Stimulated activated naive B cell treated with anti-CD40 and anti-IgM and Interleukin-4, amounts not matched to agents 10 μg/mL and 1 μg/mL and 100 μg/mL, for 72 hours (primary cell): ENCODE measurements around the gene TMEM269.
A peak's percentile ranks its signal among the peaks of the same experiment; 100 is the strongest.
"Not testable (repeated sequence)": the region's sequence is repeated elsewhere in the genome, so short reads cannot be mapped to it uniquely, and the experiment has no call there.

Experiments used
- ATAC-seq, 2 donors: fragments of 150-1000 bp; cut with Tn5 transposase; replicated peaks; 2 replicates each; pipeline ENCODE4 v1.10.0; 2021; ENCODE audit warnings: moderate library complexity in 1 of 2
- DNase-seq: peaks from one replicate; pipeline ENCODE4 v3.0.0; 2021
- H3K27ac Mint-ChIP-seq: one replicate; pipeline ENCODE4 v1.8.0; 2022; ENCODE audit warnings: mild to moderate bottlenecking, mixed read lengths
- H3K27me3 Mint-ChIP-seq, 2 donors: one replicate each; pipeline ENCODE4 v1.8.0; 2022; ENCODE audit warnings: mixed read lengths in 2 of 2
- H3K36me3 Mint-ChIP-seq, 2 donors: one replicate each; pipeline ENCODE4 v1.8.0; 2022; ENCODE audit warnings: mixed read lengths in 2 of 2, mild to moderate bottlenecking in 1 of 2
- H3K4me1 Mint-ChIP-seq, 2 donors: one replicate each; pipeline ENCODE4 v1.8.0; 2022; ENCODE audit warnings: mixed read lengths in 2 of 2, mild to moderate bottlenecking in 1 of 2
- H3K4me3 Mint-ChIP-seq, 2 donors: one replicate each; pipeline ENCODE4 v1.8.0; 2022; ENCODE audit warnings: mild to moderate bottlenecking in 2 of 2, mixed read lengths in 2 of 2, moderate library complexity in 1 of 2
- H3K9me3 Mint-ChIP-seq, 2 donors: one replicate each; pipeline ENCODE4 v1.8.0; 2022; ENCODE audit warnings: mixed read lengths in 2 of 2, mild to moderate bottlenecking in 1 of 2

Gene TMEM269

DNA sequence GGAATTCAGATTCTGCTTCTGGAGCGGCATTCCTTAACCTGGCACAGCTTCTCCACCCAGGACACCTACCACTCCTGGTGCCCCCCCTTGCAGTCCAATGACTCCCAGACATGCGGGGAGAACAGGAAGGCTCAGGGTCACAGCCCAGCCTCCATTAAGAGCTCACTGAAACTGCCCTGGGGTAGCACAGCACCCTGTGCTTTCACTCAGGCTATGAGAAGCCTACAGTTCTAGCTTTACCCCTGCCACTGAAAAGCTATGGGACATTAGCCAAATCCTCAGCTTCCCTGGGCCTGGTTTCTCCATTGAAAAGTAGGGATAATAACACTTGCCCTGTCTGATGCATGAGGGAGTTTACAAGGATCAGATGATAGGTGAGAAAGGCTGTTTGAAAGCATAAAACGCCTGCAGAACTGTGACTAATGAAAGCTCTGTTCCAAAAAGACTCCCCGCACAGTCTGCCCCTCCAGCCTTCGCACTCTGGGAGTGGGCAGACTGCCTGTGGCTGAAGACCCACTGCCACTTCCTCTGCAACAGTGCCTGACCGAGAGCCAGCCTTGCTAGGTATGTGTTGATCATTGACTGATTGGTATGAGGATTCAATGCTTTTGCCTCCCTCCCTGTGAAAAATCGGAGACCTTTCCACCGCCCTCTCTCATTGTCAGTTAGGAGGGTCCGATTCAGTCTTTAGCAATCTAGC is 42.0 kb upstream of the TMEM269 start:
- Mint-ChIP-seq H3K4me1 (peaks cover 0 to 4% of the 10 kb centered on the region in 2 donors), H3K27ac (no peak overlapping the region), H3K36me3 (peaks cover 2 to 19% of the 10 kb centered on the region in 2 donors), H3K9me3 (no peaks in the 10 kb centered on the region), H3K27me3 (no peaks in the 10 kb centered on the region), H3K4me3 (no peak overlapping the region)
- ATAC-seq (no peak), DNase-seq (no peak)

DNA sequence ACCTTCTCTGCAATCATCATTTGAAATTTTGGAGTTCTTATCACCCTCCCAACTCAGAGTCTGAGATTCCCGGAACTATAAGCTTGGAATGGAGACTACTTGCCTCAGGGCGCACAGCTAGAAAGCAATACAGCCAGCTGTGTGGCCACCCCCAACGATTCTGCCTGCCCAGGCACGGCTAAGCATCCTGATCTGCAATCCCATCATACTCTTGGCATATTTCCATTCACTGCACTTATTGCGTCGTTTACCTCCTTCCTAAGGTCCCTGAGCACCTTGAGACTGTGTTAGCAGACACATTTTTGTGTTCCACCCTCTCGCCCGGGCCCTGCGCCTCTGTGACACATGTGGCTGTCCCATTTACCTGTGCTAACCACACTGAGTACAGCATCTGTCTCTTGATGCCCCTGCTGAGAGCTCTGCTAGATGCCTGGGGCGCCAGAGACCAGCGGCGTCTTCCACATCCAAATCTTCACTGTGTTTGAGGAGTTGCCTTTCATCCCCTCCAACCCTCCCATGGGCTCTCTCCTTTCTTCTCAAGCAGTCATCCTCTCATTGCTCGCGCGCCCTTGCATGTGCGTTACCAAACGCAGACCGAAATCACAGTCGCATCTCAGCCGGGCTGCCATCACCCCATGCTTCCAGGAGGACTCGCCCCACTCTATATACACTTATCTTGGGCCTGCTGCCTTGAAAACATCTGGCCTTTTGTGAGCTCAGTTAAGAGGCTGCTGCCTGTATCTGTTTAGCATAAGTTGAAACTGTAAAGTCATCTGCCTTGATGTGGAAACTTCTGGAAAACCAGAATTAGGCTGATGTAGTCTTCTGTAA is 41.3 kb upstream of the TMEM269 start:
- no peak overlapping the region for H3K27ac Mint-ChIP-seq

GRCh38 chr1:42744148-42744413 is 40.7 kb upstream of the TMEM269 start:
- Mint-ChIP-seq H3K4me3 (no peak overlapping the region), H3K27me3 (no peaks in the 10 kb centered on the region), H3K27ac (no peak overlapping the region), H3K36me3 (peaks cover 10 to 32% of the 10 kb centered on the region in 2 donors), H3K4me1 (no peaks in the 10 kb centered on the region), H3K9me3 (no peaks in the 10 kb centered on the region)
- DNase-seq = no peak
- no peak for ATAC-seq

More for the DNA sequence above, 41.3 kb upstream of the TMEM269 start:
- H3K4me3 Mint-ChIP-seq = no peak overlapping the region
- ATAC-seq (no peak), DNase-seq (no peak)
- no peaks in the 10 kb centered on the region for H3K4me1 Mint-ChIP-seq
- H3K36me3 Mint-ChIP-seq = peaks cover 7 to 27% of the 10 kb centered on the region in 2 donors
- no peaks in the 10 kb centered on the region for H3K27me3 Mint-ChIP-seq
- no peaks in the 10 kb centered on the region for H3K9me3 Mint-ChIP-seq

- no peak overlapping the region for H3K4me3 Mint-ChIP-seq
- ATAC-seq (no peak), DNase-seq (no peak)
- H3K4me1 Mint-ChIP-seq = no peaks in the 10 kb centered on the region
- H3K36me3 Mint-ChIP-seq = peaks cover 20 to 45% of the 10 kb centered on the region in 2 donors
- H3K9me3 Mint-ChIP-seq = no peaks in the 10 kb centered on the region
- no peak overlapping the region for H3K27ac Mint-ChIP-seq
- H3K27me3 Mint-ChIP-seq = no peaks in the 10 kb centered on the region
Observed at GRCh38 chr1:42745851-42746250, 38.9 kb upstream of the TMEM269 start.

DNA sequence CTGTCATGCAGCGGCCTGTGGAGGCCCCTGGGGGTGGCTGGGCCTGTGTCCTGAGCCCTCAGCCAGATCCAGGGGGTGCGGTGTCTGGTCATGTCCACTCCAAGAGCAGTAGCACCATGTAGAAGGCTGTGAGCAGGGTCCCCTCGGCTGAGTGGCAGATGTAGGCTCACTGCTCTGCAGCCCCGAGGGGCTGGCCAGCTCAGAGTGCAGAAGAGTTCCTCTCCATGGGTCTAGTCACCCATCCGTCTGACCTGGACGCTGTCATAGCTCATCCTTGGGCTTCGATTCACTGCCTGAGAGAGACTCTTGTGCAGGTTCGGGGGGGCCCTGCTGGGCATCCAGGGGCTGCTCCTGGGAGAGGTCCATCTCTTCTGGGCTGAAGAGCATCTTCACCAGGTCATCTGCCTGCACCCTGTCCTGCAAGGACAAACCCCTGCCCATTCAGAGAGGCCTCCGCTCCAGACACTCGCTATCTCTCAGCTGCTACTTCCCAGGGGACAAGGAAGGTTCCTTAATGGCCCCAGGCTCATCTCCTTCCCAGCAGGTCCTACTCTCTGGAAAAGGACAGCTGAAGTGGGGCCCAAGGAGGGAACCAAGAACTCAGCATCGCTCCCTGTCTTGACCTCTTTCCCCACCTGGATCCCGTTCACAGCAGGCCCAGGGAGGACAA is 38.2 kb upstream of the TMEM269 start:
- H3K4me3 Mint-ChIP-seq = no peak overlapping the region
- H3K4me1 Mint-ChIP-seq = no peaks in the 10 kb centered on the region
- peaks cover 22 to 47% of the 10 kb centered on the region in 2 donors for H3K36me3 Mint-ChIP-seq
- no peaks in the 10 kb centered on the region for H3K27me3 Mint-ChIP-seq
- peaks cover under 1 to 1% of the 10 kb centered on the region in 2 donors for H3K9me3 Mint-ChIP-seq
- ATAC-seq (no peak), DNase-seq (no peak)
- no peak overlapping the region for H3K27ac Mint-ChIP-seq

GRCh38 chr1:42747125-42747524 is 37.7 kb upstream of the TMEM269 start:
- Mint-ChIP-seq H3K36me3 (peaks cover 27 to 53% of the 10 kb centered on the region in 2 donors), H3K27me3 (no peaks in the 10 kb centered on the region), H3K4me1 (no peaks in the 10 kb centered on the region), H3K4me3 (no peak overlapping the region), H3K9me3 (peaks cover 4 to 5% of the 10 kb centered on the region in 2 donors), H3K27ac (no peak overlapping the region)
- DNase-seq (no peak), ATAC-seq (peak; percentile 49 to 59)

- ATAC-seq (no peak), DNase-seq (no peak)
- Mint-ChIP-seq H3K36me3 (peaks cover 34 to 59% of the 10 kb centered on the region in 2 donors), H3K9me3 (peaks cover 4 to 5% of the 10 kb centered on the region in 2 donors), H3K27me3 (no peaks in the 10 kb centered on the region), H3K4me3 (no peak overlapping the region), H3K4me1 (no peaks in the 10 kb centered on the region), H3K27ac (no peak overlapping the region)
Observed at GRCh38 chr1:42748021-42748420, 36.8 kb upstream of the TMEM269 start.

DNA sequence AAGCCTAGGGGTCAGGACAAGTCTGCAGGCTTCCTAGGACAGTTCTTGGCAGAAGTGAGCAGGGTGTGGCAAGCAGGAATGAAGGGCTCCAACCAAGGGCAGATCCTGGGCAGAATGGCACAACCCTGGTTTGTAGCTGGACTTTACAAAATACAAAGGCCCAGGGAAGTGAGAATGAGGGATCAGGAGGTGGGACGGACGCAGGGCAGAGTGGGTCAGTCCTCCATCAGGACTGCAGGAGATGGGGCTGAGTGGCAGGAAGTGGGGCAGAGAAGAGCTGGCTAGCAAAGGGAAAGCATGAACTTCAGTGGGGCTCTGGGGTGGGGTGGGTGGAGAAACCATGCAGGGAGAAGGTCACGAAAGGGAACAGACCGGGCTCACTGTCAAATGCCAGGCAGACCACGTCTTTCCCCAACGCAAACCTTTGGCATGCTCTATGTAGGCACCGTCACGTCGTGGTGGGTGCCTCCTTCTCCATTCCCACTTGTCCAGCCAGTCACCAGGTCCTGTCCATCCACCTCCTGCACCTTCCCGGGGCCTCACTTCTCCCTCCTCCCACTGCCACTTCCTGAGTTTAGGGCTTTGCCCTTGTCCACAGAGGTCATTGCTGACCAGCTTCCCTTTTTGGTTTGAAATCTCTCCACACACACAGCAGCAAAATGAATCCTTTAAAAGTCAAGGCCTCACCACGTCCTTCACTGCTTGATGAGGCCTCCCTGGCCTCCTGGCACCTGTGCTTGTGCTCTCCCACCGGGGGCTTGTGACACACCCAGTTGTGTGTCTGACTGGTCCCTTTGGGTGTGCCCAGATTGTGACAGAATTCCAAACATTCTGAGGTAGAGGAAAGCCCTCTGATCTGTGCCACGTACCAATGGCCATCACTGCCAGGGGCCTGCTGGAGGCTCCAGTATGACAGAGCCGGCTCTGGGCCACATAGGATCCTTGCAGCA is 36.1 kb upstream of the TMEM269 start:
- peaks cover 4 to 5% of the 10 kb centered on the region in 2 donors for H3K9me3 Mint-ChIP-seq
- peaks cover 35 to 65% of the 10 kb centered on the region in 2 donors for H3K36me3 Mint-ChIP-seq
- DNase-seq = no peak
- H3K4me1 Mint-ChIP-seq = no peaks in the 10 kb centered on the region
- ATAC-seq = no peak
- no peaks in the 10 kb centered on the region for H3K27me3 Mint-ChIP-seq
- peak overlapping the region; percentile 63 for H3K27ac Mint-ChIP-seq
- no peak overlapping the region for H3K4me3 Mint-ChIP-seq

DNA sequence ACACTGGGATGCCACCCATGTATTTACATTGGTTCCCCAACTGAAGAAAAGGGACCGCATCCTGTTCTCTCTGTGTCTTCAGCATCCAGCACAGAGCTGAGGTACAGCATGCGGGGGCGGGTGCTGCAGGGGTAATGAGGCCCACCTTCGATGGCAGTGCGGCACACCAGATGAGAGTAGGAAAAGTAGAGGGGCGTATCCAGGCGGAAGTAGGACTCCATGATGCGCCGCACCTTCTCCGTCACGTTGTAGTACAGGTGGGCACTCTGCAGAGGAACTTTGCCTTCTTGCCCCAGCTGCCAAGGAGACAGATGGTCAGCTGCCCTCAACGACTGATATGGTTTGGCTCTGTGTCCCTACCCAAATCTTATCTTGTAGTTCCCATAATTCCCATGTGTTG is 34.8 kb upstream of the TMEM269 start:
- H3K4me3 Mint-ChIP-seq = no peak overlapping the region
- H3K36me3 Mint-ChIP-seq = peaks cover 44 to 76% of the 10 kb centered on the region in 2 donors
- DNase-seq (no peak), ATAC-seq (no peak)
- peaks cover 4 to 5% of the 10 kb centered on the region in 2 donors for H3K9me3 Mint-ChIP-seq
- H3K27me3 Mint-ChIP-seq = no peaks in the 10 kb centered on the region
- H3K4me1 Mint-ChIP-seq = no peaks in the 10 kb centered on the region
- no peak overlapping the region for H3K27ac Mint-ChIP-seq

GRCh38 chr1:42751511-42752070 is 33.2 kb upstream of the TMEM269 start:
- H3K9me3 Mint-ChIP-seq, H3K27me3 Mint-ChIP-seq, H3K4me3 Mint-ChIP-seq, DNase-seq, H3K4me1 Mint-ChIP-seq, H3K27ac Mint-ChIP-seq, ATAC-seq: not testable (repeated sequence)
- peaks cover 53 to 78% of the 10 kb centered on the region in 2 donors for H3K36me3 Mint-ChIP-seq

DNA sequence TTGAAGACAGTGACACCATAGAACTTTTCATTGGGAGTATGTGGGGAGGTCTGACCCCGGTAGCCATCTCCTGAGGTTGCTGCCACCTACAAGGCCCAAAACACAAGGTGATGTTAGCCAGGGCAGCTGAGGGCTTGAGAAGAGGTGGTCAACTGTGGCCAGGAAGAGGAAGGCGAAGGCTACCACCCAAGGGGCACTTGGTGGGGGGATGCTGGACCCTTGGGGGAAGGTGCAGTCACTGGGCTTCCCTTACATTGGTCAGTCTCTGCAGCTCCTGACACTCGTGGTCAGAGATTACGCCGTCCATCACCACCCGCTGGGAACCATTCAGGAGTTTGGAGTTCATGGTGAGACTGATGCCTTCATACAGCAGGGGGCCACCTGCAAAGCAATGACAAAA is 32.5 kb upstream of the TMEM269 start:
- Mint-ChIP-seq H3K27ac (no peak overlapping the region), H3K36me3 (peaks cover 55 to 78% of the 10 kb centered on the region in 2 donors), H3K4me3 (no peak overlapping the region), H3K4me1 (peaks cover 2 to 4% of the 10 kb centered on the region in 2 donors), H3K27me3 (no peaks in the 10 kb centered on the region), H3K9me3 (peaks cover 4 to 5% of the 10 kb centered on the region in 2 donors)
- no peak for DNase-seq
- ATAC-seq = no peak

DNA sequence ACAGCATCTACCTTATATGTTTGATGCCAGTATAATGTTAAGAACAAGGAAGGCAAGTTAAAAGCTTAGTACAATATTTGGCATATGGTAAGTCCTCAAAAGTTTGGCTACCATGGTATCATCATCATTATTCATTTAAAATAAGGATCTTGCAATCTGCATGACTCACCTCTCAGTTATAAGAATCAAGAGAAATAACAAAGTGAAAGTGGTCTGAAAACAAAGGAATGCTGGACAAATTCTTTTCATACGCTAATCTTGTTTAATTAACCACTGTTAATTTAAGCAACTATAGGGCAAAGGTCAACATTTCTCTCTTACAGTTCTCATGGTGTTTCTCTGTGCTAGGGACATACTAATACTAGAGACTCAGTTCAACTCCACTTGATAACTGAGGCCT is 31.7 kb upstream of the TMEM269 start:
- Mint-ChIP-seq H3K36me3 (peaks cover 56 to 79% of the 10 kb centered on the region in 2 donors), H3K4me1 (peaks cover 2 to 5% of the 10 kb centered on the region in 2 donors), H3K9me3 (peaks cover 4 to 5% of the 10 kb centered on the region in 2 donors), H3K27me3 (no peaks in the 10 kb centered on the region), H3K27ac (no peak overlapping the region), H3K4me3 (no peak overlapping the region)
- ATAC-seq (no peak), DNase-seq (no peak)

DNA sequence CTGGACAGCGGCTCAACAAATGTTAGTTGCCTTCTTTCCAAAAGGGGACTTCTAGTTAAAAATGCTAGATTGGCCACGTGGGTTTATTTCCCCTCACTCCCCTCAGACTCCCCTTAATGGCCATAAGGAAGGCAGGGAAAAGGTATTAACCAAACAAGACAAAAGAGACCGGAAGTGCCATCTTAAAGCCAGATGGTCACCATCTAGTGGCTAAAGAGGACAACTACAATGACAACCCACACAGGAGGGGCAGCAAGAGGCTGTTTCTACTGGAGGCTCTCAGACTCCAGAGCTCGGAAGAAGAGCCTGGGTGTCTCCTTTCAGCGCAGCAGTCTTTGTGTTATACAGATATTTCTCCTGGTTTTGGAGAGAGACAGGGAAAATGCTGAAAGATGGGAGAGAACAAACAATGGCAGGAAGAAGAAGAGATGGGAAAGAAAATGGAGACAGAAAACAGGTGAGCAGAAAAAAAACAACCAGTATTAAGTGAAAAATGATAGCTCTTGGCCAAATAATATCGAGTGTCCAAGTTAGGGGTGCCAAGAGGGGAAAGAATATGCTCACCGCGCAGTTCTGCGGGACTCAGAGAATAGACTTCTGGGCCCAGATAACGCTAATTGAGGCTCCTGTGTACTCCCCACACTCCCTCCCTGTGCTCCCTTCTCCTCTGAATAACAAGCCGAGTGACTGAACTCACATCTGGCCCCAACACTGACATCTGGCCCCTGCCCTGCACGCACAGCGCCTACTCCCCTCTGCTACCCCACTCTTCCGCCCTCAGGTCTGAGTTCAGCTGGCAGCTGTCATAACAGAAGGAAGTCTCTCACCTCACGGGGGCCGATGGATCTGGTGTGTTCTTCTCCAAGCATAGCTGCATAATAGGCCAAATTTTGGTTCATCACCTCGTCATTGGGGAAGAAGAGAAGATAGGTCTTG is 27.6 kb upstream of the TMEM269 start:
- Mint-ChIP-seq H3K36me3 (peaks cover 43 to 58% of the 10 kb centered on the region in 2 donors), H3K4me1 (peaks cover 4 to 22% of the 10 kb centered on the region in 2 donors), H3K9me3 (no peaks in the 10 kb centered on the region), H3K27me3 (no peaks in the 10 kb centered on the region), H3K27ac (peak overlapping the region; percentile 6), H3K4me3 (no peak overlapping the region)
- ATAC-seq (peak; percentile 63 to 69), DNase-seq (no peak)
